Stimulated activated CD8-positive, alpha-beta memory T cell treated with anti-CD3 and anti-CD28 coated beads, Interleukin-2, amount 100 ng/mL, for 1 hour (primary cell): ENCODE data around the gene ZNF799.
A peak's percentile ranks its signal among the peaks of the same experiment; 100 is the strongest.
"Not testable (repeated sequence)": the region's sequence is repeated elsewhere in the genome, so short reads cannot be mapped to it uniquely, and the experiment has no call there.

Source experiments
- DNase-seq, 2 donors: peaks; one replicate each; pipeline ENCODE4 v3.0.0-alpha.2; 2020; ENCODE audit warnings: low read depth in 2 of 2

ZNF799 gene

DNA sequence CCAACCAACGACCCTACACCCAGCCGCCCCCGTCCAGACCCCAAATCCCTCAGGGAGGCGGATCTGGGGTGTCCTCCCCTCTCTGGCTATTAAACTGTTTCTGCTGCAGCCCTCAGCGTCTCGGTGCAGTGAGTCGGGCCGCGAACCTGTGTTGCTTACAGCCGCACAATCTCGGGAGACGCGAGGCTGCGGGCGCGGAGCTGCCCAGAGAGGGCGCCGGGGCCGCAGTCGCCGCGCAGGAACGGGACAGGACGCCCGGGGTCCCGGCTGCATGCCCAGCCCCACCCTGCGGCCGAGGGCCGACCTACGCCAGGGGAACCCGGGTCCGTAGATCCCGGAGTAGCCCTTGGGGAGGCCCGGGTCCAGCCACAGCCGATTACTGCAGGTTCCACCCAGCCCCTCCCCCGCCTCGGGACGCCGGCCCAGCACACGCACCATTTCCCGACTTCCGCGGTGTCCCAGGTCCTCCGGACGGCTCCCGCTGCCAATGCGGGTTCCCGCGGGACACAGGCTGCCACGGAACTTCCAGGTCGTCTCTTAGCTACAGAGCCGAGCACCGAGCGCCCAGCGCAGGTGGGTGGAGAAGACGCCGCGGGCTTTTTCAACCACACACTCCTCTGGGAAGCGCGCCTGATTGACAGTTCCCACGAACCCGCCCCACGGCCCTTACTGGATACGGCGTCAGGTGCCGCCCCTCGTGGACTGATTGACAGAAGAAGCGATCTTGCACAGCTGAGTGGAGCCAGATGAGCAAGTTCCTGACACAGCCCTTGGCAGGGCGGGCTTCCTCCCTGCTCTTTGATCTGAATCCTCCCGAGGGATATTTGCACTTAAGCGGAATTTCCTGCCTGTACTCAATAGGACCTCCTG, at the start of gene ZNF799:
Gene ZNF799 (minus strand): TSS at position 639 of the 870 bp plus-strand sequence. CDS start 201 bp downstream, at position 438.
- peak; percentile 65 to 66 for DNase-seq

DNA sequence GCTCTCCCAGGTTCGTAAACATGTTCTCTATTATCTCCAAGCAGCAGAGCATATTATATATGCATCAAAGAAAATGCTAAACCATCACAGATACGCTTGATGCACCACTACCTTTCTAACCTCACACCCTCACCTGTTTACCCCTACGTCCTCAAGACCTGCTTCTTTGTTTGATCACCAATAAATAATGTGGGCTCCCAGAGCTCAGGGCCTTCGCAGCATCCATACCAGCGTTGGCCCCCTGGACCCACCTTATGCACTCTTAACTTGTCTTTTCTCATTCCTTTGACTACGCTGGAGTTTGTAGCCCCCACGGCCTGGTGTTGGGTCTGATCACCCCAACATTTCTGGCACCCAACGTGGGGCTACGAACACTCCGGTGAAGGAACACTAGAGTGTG, 49.8 kb upstream of the ZNF799 start:
- DNase-seq: no peak

DNA sequence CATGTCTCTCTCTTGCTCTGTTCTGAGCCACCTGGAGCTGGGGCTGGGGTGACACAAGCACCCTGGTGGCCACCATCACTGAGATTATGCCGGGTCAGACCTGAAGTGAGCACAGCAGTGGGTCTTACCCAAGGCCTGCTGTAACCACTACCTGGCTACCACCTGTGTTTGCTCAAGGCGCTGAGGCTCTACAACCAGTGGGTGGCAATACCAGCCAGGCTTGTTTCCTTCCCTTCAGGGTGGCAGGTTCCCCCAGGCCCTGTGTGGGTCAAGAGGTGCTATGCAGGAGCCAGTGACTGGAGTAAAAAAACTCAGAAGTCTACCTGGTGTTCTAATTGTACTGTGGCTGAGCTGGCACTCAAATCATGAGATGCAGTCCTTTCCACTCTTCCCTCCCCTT, 47.7 kb upstream of the ZNF799 start:
- DNase-seq: no peak

DNA sequence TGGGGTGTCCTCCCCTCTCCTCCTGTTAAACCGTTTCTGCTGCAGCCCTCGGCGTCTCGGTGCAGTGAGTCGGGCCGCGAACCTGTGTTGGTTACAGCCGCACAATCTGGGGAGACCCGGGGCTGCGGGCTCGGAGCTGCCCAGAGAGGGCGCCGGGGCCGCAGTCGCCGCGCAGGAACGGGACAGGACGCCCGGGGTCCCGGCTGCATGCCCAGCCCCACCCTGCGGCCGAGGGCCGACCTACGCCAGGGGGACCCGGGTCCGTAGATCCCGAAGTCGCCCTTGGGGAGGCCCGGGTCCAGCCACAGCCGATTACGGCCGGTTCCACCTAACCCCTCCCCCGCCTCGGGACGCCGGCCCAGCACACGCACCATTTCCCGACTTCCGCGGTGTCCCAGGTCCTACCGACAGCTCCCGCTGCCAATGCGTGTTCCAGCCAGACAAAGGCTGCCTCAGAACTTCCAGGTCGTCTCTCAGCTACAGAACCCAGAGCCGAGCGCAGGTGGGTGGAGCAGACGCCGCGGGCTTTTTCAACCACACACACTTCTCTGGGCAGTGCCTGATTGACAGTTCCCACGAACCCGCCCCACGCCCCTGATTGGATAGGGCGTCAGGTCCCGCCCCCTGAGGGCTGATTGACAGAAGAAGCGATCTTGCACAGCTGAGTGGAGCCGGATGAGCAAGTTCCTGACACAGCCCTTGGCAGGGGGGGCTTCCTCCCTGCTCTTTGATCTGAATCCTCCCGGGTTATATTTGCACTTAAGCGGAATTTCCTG, 39.7 kb upstream of the ZNF799 start, which contains the start of gene ZNF443:
Gene ZNF443 (minus strand): TSS at position 481 of the 776 bp plus-strand sequence. CDS start 107 bp downstream, at position 374.
- DNase-seq: peak; percentile 97

DNA sequence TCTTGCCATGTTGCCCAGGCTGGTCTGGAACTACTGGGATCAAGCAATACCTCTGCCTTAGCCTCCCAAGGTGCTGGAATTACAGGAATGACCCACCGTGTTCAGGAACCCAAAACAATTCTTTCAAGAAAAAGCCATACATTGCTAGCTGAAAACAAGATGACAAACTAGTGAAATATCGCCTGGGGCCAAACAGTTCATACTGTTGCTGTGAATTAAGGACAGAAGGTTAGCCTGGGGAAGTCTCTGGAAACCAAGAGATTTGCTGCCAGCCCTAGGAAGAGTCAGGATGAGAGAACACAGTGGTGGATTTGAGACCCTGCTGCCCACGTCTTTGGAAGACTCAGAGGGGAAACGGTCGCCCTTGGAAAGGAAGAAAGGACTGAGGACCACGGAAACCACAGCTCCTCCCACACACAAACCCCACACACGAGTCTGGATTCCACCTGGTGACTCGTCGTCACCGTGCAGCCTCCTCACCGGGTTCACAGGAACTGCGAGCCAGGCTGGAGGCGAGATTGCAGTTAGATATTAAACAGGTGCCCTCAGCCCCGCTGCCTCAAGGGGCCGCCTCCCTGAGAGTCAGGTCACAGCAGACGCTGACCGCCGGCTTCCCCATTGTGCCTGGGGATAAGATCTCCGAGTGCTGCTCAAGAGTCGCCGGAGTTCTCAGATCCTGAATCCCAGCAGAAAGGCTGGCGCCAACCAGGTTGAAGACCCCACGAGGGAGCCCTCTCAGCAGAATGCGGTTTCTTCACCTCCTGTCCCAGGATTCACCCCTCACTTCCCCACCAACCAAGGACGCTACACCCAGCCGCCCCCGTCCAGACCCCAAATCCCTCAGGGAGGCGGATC, 38.8 kb upstream of the ZNF799 start:
- DNase-seq: not testable (repeated sequence)

DNA sequence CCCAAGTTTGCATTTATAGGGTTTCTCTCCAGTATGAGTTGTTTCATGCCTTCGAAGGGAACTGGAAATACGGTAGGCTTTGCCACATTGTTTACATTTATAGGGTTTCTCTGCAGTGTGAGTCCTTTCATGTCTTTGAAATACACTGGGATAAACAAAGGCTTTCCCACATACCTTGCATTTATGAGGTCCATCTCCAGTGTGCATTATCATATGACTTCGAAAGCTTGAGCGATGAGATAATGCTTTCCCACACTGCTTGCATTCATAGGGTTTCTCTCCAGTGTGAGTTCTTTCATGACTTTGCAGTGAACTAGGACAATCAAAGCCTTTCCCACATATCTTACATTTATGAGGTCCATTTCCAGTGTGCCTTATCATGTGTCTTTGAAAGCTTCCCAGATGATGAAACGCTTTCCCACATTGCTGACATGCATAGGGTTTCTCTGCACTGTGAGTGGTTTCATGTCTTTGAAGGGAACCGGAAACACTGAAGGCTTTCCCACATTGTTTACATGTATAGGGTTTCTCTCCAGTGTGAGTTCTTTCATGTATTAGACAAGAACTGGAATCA, 29.7 kb upstream of the ZNF799 start:
- not testable (repeated sequence) for DNase-seq

DNA sequence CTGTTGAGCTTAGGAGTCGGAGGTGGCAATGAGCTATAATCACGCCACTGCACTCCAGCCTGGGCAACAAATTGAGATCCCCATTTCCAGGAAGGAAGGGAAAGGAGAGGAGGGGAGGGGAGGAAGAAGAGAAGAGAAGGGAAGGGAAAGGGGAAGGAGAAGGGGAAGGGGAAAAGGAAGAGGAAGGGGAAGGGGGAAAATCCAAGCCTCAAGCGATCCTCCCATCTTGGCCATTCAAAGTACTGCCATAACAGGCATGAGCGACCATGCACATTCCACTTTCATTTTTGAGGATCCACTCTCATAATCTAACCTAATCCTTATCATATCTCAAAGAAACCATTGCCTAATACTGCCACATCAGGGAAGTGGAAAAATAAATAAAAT, 24.8 kb upstream of the ZNF799 start:
- DNase-seq: no peak

DNA sequence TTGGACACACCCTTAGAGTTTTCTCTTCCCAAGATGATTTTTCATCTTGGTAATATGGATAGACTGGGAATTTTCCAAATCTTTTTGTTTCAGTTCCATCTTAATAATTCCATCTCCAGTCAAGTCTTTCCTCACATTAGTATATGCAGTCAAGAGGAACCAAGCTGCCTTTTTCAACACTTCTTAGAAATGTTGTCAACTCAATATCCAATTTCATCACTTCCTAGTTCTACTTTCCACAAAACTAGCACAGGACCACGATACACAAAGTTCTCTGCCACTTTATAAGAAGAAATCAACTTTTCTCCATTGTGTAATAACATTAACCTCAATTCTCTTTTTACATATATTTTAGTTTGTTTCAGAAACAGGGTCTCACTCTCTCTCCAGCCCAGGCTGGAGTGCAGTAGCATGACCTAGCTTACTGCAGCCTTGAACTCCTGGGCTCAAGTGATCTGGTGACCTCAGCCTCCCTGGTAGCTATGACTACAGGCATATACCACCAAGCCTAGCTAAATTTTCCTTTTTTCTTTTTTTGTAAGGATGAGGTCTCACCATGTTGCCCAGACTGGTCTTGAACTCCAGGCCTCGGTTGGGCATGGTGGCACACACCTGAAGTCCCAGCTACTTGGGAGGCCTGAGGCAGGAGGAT, 24.3 kb upstream of the ZNF799 start:
- DNase-seq: no peak

DNA sequence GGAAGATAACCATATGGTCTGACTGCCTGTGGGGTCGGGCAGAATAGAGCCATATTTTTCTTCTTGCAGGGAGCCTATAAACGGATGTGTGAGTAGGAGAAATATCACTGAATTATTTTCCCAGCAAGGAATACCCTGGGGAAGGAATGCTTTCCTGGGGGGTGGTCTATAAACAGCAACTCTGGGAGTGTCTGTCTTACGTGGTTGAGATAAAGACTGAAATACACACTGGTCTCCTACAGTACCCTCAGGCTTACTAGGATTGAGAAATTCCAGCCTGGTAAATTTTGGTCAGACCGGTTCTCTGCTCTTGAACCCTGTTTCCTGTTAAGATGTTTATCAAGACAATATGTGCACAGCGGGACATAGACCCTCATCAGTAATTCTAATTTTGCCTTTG, 16.2 kb upstream of the ZNF799 start:
- not testable (repeated sequence) for DNase-seq

DNA sequence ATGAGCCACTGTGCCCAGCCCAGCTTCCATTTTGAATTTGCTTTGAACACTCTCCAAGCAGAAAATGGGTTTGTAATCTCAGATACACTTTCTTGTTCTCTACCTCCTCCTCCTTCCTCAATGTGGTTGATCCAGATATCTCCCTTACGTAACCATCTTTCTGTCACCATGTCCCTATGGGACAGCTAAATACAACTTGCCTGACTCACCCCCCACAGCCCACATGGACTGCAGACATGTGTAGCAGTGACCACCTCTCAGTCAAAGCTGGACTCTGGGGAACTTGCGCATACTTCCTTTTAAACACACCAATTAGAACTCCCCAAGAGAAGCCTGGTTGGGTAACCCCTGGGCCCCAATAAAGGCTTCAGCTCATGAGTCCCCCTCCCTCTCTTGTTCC, 10.8 kb upstream of the ZNF799 start:
- DNase-seq: no peak

DNA sequence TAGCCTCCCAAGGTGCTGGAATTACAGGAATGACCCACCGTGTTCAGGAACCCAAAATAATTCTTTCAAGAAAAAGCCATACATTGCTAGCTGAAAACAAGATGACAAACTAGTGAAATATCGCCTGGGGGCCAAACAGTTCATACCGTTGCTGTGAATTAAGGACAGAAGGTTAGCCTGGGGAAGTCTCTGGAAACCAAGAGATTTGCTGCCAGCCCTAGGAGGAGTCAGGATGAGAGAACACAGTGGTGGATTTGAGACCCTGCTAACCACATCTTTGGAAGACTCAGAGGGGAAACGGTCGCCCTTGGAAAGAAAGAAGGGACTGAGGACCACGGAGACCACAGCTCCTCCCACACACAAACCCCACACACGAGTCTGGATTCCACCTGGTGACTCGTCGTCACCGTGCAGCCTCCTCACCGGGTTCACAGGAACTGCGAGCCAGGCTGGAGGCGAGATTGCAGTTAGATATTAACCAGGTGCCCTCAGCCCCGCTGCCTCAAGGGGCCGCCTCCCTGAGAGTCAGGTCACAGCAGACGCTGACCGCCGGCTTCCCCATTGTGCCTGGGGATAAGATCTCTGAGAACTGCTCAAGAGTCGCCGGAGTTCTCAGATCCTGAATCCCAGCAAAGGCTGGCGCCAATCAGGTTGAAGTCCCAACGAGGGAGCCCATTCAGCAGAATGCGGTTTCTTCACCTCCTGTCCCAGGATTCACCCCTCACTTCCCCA, 1.0 kb downstream of the ZNF799 start:
- peak in 1 of 2 donors; percentile 0 for DNase-seq

DNA sequence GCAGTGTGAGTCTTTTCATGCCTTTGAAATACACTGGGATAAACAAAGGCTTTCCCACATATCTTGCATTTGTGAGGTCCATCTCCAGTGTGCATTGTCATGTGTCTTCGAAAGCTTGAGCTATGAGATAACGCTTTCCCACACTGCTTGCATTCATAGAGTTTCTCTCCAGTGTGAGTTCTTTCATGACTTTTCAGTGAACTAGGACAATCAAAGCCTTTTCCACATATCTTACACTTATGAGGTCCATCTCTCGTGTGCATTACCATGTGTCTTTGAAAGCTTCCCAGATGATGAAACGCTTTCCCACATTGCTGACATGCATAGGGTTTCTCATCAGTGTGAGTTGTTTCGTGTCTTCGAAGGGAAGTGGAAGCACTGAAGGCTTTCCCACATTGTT, 9.9 kb downstream of the ZNF799 start:
- DNase-seq: not testable (repeated sequence)

DNA sequence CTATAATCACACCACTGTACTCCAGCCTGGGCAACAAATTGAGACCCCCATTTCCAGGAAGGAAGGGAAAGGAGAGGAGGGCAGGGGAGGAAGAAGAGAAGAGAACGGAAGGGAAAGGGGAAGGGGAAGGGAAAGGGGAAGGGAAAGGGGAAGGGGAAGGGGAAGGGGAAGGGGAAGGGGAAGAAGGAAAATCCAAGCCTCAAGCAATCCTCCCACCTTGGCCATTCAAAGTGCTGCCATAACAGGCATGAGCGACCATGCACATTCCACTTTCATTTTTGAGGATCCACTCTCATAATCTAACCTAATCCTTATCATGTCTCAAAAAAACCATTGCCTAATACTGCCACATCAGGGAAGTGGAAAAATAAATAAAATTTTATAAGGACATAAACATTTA, 14.7 kb downstream of the ZNF799 start:
- not testable (repeated sequence) for DNase-seq

DNA sequence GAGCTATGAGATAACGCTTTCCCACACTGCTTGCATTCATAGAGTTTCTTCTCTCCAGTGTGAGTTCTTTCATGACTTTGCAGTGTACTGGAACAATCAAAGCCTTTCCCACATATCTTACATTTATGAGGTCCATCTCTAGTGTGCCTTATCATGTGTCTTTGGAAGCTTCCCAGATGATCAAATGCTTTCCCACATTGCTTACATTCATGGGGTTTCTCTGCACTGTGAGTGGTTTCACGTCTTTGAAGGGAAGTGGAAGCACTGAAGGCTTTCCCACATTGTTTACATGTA, 20.7 kb downstream of the ZNF799 start:
- DNase-seq: no peak

DNA sequence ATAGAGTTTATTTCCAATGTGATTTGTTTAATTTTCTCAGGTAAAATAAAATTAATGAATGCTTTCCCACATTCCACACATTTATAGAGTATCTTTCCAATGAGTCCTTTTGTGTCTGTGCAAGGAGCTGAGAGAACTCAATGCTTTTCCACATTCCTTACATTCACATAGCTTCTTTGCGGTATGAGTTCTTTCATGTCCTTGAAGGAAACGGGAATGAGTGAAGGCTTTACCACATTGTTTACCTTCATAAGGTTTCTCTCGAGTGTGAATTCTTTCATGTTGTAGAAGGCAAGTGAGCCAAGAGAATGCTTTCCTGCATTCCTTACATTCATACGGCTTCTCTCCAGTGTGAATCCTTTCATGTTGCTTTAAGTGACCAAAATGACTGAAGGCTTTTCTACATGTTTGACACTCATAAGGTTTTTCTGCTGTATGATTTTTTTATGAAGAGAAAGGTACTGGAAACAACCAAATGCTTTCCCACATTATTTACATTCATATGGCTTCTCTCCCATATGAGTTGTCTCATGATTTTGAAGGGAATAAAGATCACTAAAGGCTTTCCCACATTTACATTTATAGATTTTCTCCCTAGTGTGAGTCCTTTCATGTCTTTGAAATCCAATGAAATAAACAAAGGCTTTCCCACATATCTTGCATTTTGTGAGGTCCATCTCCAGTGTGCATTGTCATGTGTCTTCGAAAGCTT, 21.2 kb downstream of the ZNF799 start:
- no peak for DNase-seq

DNA sequence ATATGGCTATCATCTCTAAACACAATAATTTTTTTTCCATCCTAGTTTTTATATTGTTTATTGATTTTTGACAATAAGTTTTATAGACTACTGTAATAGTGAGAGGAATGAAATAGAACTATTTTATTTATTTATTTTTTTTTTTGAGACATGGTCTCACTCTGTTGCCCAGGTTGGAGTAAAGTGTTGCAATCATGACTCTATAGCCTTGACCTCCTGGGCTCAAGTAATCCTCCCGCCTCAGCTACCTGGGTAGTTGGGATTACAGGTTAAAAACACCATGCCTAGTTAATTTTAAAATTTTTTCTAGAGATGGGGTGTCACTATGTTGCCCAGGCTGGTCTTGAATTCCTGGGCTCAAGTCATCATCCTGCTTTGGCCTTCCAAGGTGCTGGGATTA, 27.0 kb downstream of the ZNF799 start:
- DNase-seq: no peak

DNA sequence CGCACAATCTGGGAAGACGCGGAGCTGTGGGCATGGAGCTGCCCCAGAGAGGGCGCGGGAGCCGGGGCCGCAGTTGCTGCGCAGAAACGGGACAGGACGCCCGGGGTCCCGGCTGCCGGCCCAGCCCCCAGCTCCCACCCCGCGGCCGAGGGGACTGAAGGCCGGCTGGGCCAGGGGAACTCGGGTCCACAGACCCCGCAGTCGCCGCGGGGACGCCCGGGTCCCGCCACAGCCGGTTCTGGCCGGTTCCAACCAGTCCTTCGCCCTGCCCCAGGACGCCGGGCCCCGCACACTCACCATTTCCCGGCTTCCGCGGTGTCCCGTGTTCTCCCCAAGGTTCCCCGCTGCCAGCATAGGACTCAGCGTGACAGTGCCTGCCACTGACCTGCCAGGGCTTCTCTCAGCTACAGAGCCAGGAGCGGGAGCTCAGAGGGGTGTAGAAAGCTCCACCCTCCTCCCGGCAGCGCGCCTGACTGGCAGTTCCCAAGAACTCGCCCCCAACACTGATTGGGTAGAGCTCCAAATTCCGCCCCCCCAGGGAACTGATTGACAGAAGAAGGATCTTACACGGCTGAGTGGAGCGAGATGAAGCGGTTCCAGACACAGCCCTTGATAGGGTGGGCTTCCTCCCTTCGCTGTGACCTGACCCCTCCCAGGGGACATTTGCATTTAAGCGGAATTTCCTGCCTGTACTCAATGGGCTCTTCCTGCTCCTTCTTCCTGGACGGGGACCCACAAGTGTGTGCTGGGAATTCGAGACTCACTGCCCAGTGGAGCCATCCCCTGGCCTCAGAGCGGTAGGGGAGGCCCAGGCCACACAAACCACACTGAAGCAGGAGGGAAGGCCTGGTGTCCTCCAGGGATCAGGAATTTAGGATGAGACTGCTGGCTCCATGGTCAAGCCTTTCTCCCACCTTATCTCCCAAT, 35.6 kb downstream of the ZNF799 start, which contains the start of gene ZNF442:
Gene ZNF442 (minus strand): TSS at position 448 of the 927 bp plus-strand sequence. CDS start 2,052 bp downstream, outside the sequence.
- peak; percentile 55 to 74 for DNase-seq
